ENCODE measurements around the gene MPPED2.

DNA sequence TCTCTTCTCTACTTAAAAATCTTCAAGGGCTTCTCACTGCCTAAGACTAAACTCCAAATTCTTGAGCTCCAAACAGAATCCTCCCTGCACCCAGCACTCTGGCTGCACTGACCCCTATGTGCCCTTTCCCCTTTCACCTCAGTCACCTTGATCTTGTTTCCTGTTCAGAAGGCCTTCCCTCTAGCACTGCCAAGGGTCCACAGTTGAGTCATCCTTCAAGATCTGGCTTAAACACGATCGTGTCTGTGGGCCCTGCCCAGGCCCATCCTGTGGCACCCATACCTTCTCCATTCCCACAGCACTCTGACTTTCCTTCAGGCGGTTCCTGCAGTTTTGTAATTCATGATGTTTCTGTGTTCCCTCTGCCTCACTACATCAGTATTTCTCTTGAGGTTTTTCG is 134.0 kb downstream of the MPPED2 start:
- TF ChIP-seq, protein P1, sequence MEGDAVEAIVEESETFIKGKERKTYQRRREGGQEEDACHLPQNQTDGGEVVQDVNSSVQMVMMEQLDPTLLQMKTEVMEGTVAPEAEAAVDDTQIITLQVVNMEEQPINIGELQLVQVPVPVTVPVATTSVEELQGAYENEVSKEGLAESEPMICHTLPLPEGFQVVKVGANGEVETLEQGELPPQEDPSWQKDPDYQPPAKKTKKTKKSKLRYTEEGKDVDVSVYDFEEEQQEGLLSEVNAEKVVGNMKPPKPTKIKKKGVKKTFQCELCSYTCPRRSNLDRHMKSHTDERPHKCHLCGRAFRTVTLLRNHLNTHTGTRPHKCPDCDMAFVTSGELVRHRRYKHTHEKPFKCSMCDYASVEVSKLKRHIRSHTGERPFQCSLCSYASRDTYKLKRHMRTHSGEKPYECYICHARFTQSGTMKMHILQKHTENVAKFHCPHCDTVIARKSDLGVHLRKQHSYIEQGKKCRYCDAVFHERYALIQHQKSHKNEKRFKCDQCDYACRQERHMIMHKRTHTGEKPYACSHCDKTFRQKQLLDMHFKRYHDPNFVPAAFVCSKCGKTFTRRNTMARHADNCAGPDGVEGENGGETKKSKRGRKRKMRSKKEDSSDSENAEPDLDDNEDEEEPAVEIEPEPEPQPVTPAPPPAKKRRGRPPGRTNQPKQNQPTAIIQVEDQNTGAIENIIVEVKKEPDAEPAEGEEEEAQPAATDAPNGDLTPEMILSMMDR (IDR thresholded peaks at IDR 0.05): no peak
- no peak for TF ChIP-seq POLR2A (IDR thresholded peaks at IDR 0.05)
